Mononuclear cell (primary cell): ENCODE data around the gene RNASEL. TPM values are rescaled to one million over a fixed set of nuclear protein-coding genes. Genes with fewer than 3 reads are reported as not detected.
A peak's percentile ranks its signal among the peaks of the same experiment; 100 is the strongest.

Experiments
- H3K27me3 ChIP-seq: 2 replicates; pipeline ENCODE4 v1.6.0; 2011; ENCODE audit warnings: low read length, control low read depth; ENCODE audit not compliant: insufficient read depth
- H3K4me1 ChIP-seq: 2 replicates; pipeline ENCODE4 v1.5.1; 2011; ENCODE audit warnings: mild to moderate bottlenecking, low read length, control low read depth; ENCODE audit not compliant: insufficient read depth
- H3K4me3 ChIP-seq: 2 replicates; pipeline ENCODE4 v1.5.1; 2011; ENCODE audit warnings: mild to moderate bottlenecking, low read length, moderate library complexity
- H3K9me3 ChIP-seq: 2 replicates; pipeline ENCODE4 v1.5.1; 2011; ENCODE audit warnings: low read depth, mild to moderate bottlenecking, control low read depth, low read length
- total RNA-seq: library from RNA; depleted of rRNA; stranded (reverse); fragments of >200 nt; gene quantifications from one replicate; pipeline ENCODE4 v1.2.3, GENCODE V29; 2012

RNASEL gene
- total RNA-seq, 1 donor = 2.9 TPM

DNA sequence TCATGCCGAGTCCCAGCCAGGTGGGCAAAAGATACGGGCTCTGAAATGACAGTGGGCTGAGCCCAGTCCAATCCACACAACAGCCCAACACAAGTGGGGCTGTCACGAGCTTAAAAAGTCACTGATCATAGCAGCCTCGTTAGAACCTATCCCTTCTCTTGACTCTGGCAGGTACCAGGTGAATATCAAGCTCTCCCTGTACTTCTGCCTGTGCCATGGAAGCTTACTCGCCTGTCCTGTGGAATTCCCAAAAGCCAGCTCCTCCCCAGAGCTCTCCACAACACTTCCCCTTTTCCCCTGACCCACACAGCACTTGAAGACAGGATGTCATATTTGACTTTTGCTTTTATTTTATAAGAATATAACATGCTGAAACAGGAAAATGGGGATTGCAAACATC is 9.2 kb upstream of the RNASEL start:
- no peaks in the 10 kb centered on the region for H3K9me3 ChIP-seq
- peaks cover 19% of the 10 kb centered on the region for H3K4me1 ChIP-seq
- H3K27me3 ChIP-seq = peaks cover 6% of the 10 kb centered on the region
- no peak overlapping the region for H3K4me3 ChIP-seq

DNA sequence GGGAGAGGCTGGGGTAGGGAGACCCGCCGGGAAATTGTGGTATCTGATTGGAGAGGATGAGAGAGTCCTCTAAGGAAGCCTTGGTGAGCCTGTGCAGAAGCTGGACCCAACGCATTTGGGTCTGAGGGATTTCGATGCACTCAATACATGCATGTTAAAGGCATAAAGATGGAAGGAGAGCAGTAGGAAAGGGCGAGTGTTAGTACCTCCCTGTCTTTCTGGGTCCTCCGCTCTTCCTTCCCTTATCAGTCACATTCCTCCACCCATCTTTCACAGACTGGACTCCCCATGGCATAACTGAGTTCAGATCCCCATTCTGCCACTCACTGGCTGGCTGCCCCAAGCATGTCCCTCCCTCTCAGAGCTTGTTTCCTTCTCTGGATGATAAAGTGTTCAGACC is 7.9 kb upstream of the RNASEL start:
- no peaks in the 10 kb centered on the region for H3K27me3 ChIP-seq
- H3K4me1 ChIP-seq = peaks cover 17% of the 10 kb centered on the region
- no peaks in the 10 kb centered on the region for H3K9me3 ChIP-seq
- H3K4me3 ChIP-seq = no peak overlapping the region

DNA sequence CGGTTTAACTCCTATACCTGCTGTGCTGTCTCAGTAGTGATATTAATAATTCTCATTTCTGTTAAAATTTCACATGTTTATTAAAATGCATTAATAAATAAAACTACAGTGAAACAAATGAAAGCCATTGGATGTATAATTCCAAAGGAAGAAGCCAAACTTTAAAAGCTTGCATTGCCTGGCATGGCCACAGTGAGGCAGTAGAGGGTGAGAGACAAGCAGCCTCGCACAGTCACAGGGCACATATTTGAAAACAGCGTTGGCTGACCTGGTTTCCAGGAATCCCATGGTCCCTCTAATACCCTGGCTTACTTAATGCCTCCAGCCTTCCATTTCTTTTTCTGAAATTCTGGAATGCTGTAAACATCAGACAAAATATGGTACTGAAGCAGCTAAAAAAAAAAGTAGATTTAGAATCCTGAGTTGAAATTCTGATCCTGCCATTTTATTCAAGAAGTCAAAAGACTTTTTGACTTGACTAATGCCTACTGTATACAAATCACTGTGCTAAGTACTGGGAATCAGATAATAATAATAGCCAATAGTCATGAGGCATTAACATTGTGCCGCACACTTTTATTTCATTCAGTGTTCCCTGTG is 6.7 kb upstream of the RNASEL start:
- no peak overlapping the region for H3K4me3 ChIP-seq
- H3K9me3 ChIP-seq = no peaks in the 10 kb centered on the region
- peaks cover 17% of the 10 kb centered on the region for H3K4me1 ChIP-seq
- no peaks in the 10 kb centered on the region for H3K27me3 ChIP-seq

DNA sequence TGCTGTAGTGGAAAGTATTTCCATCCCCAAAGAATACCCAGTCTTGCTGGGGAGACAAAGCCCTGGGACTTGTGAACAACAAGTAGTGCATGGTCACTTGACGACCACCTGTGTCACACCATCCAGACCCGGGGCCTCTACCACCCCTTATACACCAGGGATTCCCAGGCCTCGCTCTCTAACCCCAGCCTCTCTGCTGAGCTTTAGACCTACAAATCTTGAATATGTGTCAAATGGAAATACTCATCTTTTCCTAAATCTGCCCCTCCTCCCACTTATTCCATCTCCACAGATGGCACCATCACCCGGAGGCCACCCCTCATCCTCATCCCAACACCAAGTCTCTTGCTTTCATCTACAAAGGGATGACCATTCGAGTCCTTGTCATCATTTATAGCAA is 875 bp upstream of the RNASEL start:
- no peaks in the 10 kb centered on the region for H3K27me3 ChIP-seq
- no peak overlapping the region for H3K4me3 ChIP-seq
- peaks cover 39% of the 10 kb centered on the region for H3K4me1 ChIP-seq
- H3K9me3 ChIP-seq = no peaks in the 10 kb centered on the region

DNA sequence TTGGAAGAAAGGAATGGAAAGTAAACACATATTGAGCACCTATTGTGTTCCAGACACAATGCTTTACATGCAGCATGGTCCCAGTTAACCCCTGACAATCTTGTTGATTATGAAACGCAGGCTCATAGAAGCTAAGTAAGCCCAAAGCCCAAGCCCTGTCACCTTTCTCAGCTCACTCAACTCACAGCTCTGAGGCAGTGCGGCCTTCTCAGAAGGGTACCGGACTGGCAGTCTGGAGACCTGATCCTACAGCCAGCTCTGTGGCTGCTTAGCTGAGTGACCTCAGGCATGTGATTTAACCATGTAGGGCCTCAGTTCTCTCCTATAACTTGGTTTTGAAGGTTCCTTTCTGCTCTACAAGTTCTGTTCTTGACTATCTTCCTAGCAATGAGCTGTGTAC is 464 bp upstream of the RNASEL start:
- Histone ChIP-seq H3K27me3 (no peaks in the 10 kb centered on the region), H3K4me3 (no peak overlapping the region), H3K4me1 (peaks cover 39% of the 10 kb centered on the region), H3K9me3 (no peaks in the 10 kb centered on the region)

DNA sequence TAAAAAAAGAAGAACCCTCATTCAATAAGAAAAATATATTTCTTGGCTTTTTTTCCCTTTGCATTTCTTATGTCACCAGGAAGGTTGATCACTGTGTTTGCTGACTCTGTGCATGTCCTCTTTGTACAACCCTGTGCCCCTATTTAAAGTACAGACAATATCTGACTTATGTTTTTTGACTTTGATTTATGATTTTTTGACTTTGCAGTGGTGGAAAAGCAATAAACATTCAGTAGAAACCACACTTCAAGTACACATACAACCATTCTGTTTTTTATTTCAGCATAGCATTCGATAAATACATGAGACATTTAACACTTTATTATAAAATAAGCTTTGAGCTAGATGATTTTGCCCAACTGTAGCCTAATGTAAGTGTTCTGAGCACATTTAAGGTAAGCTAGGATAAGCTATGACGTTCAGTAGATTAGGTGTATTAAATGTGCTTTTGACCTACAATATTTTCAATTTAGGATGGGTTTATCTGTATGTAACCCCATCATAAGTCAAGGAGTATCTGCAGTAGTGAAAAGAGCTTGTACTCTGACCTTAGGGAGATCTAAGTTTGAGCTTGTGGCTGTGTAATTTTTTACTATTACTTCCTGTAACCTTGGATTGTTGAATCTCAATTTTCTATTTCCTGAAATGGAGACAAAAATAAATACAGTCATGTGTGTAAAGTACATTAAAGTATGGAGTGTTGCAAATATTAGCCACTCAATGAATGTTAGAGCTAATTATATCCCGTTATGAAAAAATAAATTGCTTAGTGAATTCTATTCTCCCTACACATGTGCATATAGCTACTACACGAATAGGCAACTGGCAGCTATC is 1.2 kb downstream of the RNASEL start:
- Histone ChIP-seq H3K27me3 (no peaks in the 10 kb centered on the region), H3K9me3 (no peaks in the 10 kb centered on the region), H3K4me1 (peaks cover 44% of the 10 kb centered on the region), H3K4me3 (peak overlapping the region; percentile 93)

DNA sequence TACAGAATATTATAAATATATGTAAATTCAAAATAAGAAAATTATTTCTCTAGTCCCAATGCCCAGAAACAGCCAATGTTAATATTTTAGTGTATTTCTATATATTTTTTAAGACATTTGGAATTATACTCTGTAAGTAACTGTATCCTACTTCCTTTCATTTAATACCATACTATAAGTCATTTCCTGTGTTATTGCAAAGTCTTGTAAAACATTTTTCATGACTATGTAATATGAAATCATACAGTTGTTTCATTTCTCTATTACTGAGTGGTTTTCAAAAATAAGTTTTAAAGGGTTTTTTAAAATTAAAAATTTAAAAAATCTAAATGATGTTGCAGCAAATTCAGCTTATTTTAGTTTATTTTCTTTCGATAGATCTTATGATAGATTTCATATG is 2.0 kb downstream of the RNASEL start:
- Histone ChIP-seq H3K4me1 (peaks cover 47% of the 10 kb centered on the region), H3K4me3 (no peak overlapping the region), H3K27me3 (no peaks in the 10 kb centered on the region), H3K9me3 (no peaks in the 10 kb centered on the region)

DNA sequence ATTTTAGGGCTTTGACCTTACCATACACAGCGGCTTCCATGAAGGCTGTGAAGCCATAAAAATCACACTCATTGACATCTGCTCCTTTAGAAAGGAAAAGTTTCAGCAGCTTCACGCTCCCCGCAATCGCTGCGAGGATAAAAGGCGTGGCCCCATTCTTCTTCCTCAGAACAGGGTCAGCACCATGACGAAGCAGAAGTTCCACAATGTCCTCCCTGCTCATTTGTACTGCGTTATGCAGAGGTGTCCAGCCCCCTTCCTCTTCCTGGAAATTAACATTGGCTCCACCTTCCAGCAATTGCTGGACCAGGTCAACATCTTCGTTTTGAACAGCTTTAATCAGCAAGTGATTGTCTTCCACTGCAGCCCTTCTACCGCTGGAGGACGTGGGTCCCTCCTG is 2.7 kb downstream of the RNASEL start:
- Histone ChIP-seq H3K27me3 (no peaks in the 10 kb centered on the region), H3K9me3 (no peaks in the 10 kb centered on the region), H3K4me3 (no peak overlapping the region), H3K4me1 (peaks cover 47% of the 10 kb centered on the region)

DNA sequence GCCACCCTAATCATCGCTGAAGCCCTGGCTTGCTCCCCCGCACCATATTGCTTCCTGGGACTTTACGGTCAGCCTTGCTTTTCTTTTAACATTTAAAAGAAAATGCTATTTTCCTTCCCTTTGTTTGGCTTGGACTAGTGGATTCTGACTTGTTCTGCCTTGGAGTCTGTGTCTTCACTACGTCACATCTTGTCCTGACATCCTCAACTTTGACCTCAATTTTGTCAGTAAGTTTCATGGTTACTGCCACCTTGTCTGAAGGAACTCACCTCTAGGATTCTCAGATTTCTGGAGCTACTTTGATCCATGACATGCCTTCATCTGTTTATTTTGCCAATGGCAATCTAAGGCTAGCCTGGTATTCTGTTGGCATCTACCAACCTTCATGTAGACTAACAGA is 4.3 kb downstream of the RNASEL start:
- Histone ChIP-seq H3K27me3 (no peaks in the 10 kb centered on the region), H3K9me3 (no peaks in the 10 kb centered on the region), H3K4me3 (no peak overlapping the region), H3K4me1 (peaks cover 47% of the 10 kb centered on the region)

DNA sequence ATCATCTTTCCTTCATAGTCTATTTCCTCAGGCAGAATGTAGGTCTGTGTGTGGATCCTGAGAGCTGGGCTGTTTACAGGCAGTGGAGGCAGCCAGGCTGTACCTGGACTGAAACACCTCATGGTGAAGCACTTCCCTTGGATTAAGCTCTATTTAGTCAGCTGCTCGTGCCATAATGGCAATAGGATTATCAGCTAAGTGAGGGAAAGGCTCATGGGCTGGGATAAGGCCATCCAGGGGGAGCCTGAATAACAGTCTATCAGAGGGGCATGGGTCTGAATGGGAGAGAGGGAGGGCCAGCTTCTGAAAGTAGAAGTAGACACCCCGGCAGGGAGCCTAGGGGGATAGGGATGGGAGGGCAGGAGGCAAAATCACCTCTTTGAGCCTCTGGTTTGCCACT is 8.3 kb downstream of the RNASEL start:
- H3K27me3 ChIP-seq = no peaks in the 10 kb centered on the region
- peaks cover 30% of the 10 kb centered on the region for H3K4me1 ChIP-seq
- no peak overlapping the region for H3K4me3 ChIP-seq
- no peaks in the 10 kb centered on the region for H3K9me3 ChIP-seq

DNA sequence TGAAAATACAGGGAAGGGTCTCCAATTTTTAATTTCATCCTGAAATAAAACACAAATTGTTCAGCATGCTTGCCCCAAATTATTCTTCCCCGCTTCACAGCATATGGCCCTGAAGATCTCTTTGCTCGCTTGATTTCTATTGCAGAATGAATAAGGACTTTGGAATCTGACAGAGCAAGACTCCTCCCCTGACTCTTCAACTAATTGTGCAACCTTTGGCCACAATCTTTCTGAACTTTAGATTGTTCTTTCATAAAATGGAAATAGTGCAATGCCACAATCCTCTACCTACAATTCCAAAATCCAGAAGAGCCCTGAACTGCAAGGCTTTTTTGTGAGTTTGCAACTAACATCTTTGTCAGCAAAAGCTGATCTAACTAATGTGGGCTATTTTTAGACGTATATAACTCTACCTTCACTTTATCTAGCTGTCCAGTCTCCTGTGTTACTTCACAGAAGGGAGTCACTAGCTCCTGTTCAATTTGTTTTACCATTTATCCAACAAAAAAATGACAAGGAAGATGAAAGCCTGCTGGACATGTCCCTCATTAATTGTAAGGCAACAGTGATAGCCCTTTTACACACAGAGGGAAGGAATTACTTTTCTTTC is 13.4 kb downstream of the RNASEL start:
- Histone ChIP-seq H3K27me3 (no peaks in the 10 kb centered on the region), H3K4me1 (no peaks in the 10 kb centered on the region), H3K9me3 (no peaks in the 10 kb centered on the region), H3K4me3 (no peak overlapping the region)

DNA sequence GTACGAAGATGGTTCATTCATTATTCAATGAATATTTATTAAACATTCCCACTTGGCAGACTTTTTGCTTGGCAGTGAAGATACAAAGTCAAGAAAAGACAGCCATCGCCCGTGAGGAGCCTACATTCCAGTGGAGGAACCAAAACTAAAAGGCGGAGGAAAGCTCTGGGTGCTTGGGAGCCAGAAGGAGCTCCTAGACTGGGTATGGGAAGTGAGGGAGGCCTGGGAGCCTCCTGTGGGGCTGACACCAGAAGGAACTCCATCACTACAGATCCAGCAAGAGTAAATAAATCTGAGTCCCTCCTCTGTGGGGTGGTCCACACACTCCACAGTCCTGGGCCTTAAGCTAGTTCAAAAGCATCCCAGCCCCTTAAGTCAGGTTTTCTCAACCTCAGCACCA is 14.9 kb downstream of the RNASEL start:
- H3K4me3 ChIP-seq = no peak overlapping the region

DNA sequence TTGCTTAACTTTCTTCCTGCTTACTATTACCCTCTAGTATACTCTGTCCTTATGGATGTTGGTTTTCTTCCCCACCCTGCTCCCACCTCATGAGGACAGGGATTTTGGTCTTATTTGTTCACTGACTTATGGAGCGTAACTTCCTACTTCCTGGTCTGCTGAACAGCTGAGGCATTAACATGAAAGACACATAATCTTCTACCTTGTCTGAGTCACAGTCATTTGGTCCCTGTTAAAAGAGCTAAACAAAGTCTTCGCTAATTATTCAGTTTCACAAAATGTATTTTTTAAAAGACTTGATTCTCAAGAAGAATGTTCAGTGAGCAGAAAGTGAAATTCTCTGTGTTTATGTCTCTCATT is 18.5 kb downstream of the RNASEL start:
- H3K4me1 ChIP-seq = peaks cover 6% of the 10 kb centered on the region
- H3K27me3 ChIP-seq = no peaks in the 10 kb centered on the region
- H3K9me3 ChIP-seq = no peaks in the 10 kb centered on the region
- H3K4me3 ChIP-seq = no peak overlapping the region

More for the DNA sequence above, 14.9 kb downstream of the RNASEL start:
- Histone ChIP-seq H3K4me1 (peaks cover 3% of the 10 kb centered on the region), H3K9me3 (no peaks in the 10 kb centered on the region), H3K27me3 (no peaks in the 10 kb centered on the region)

DNA sequence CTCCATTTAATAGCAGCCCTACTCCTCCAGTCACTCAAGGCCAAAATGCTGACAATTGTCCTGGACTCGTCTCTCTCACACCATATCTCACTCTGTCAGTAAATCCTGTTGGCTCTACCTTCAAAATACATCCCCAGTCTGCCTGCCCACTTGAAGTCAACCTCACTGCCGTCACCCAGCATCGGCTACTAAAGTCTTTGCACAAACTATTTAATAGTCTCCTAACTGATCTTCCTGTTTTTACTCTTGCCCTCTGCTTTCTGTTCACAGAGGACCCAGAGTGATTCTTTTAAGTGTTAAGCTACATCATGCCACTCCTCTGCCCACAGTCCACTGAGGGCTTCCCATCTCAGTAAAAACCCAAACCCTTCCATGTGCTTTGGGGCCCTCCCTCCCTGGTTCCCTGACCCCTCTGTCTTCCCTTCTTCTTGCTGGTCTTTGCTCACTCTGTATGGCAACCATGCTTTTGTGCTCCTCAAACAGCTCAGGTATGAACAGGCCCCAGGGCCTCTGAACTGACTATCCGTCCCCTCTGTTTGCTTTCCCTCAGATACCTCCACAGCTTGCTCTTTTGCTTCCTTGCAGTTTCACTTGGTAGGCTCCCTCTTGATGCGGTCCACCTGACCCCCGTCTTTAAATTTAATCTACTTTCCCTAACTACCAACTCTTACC is 19.0 kb downstream of the RNASEL start:
- H3K4me1 ChIP-seq = peaks cover 6% of the 10 kb centered on the region
- H3K27me3 ChIP-seq = no peaks in the 10 kb centered on the region
- H3K9me3 ChIP-seq = no peaks in the 10 kb centered on the region
- no peak overlapping the region for H3K4me3 ChIP-seq

DNA sequence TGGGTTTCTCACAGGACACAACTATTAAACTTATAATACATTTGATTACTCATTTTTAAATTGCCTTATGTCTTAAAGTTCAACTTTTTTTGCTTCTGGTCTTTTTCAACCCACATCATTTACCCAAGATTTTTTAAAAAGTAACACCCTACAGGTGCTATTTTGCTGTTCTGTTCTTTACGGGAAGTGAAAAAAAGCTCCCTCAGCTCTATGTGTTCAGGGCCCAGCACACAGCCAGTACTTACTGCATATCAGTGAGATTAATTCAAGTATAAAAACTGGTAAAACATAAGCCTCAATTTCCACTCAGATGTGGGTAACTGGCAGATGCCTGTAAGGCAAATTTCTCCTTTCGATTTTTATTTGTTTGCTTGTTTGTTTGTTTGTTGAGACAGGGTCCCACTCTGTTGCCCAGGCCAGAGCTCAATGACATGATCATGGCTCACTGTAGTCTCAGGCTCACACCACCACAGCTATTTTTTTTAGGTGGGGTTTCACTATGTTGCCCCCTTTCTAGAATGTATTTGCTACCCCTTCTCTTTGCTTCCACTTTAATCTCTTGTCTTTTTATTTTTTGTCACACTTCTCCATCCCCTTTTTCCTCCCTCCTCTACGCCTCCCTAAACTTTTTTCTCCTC is 20.3 kb downstream of the RNASEL start:
- Histone ChIP-seq H3K4me3 (no peak overlapping the region), H3K4me1 (peaks cover 6% of the 10 kb centered on the region), H3K27me3 (no peaks in the 10 kb centered on the region), H3K9me3 (no peaks in the 10 kb centered on the region)
